Prostate gland (tissue), 2 donors: ENCODE results near the gene HECTD3. TPM values are rescaled to one million over a fixed set of nuclear protein-coding genes. Genes with fewer than 3 reads are reported as not detected.

ENCODE experiments used
- DNase-seq: peaks from one replicate; pipeline ENCODE4 v3.0.0-alpha.2; 2019; ENCODE audit warnings: low spot score
- H3K27ac ChIP-seq, 2 donors: fragments of 200-600 bp; sonication (generic); 2 replicates each; pipeline ENCODE4 v1.5.1; 2017 to 2019
- H3K27me3 ChIP-seq: fragments of 200-600 bp; sonication (generic); replicated peaks from 2 replicates; pipeline ENCODE4 v1.5.1; 2019; ENCODE audit not compliant: insufficient read depth
- H3K36me3 ChIP-seq, 2 donors: fragments of 200-600 bp; sonication (generic); 1 replicate in 1 of 2; 2 replicates in 1 of 2; pipeline versions ENCODE4 v1.5.1 to v1.8.1; 2017 to 2019
- H3K4me1 ChIP-seq: fragments of 200-600 bp; sonication (generic); replicated peaks from 2 replicates; pipeline ENCODE4 v1.5.1; 2019
- H3K4me3 ChIP-seq, 2 donors: fragments of 200-600 bp; sonication (generic); 2 replicates each; pipeline ENCODE4 v1.5.1; 2017 to 2019
- H3K9me3 ChIP-seq: fragments of 200-600 bp; sonication (generic); 2 replicates; pipeline ENCODE4 v1.5.1; 2017
- POLR2A ChIP-seq: fragments of 450-650 bp; IDR thresholded peaks from one replicate; pipeline ENCODE4 v1.6.1; 2016; ENCODE audit warnings: antibody characterized with exemption, mild to moderate bottlenecking
- POLR2AphosphoS5 ChIP-seq: sonication (generic); formaldehyde crosslinking; IDR thresholded peaks from one replicate; pipeline ENCODE4 v1.6.1; 2017; ENCODE audit warnings: antibody characterized with exemption
- WGBS: methylation state at CpG from one replicate; pipeline ENCODE4 v1.1.5; 2018; 5-methylcytosine and 5-hydroxymethylcytosine counted together
- intact Hi-C: fragments of 100-400 bp; cut with DNase I; formaldehyde crosslinking; loops from one replicate; pipeline ENCODE4 v1.14.2; 2022
- total RNA-seq, 2 donors: library from RNA; depleted of rRNA; stranded (reverse); fragments of >200 nt; gene quantifications; one replicate each; pipeline ENCODE4 v1.1.0, GENCODE V29; 2016
- TF ChIP-seq, protein P1 (sequence below), 4 experiments: fragments of 200-600 bp in 2 of 4; fragments of 450-650 bp in 2 of 4; sonication (generic) in 2 of 4; IDR thresholded peaks; 1 replicate in 3 of 4; 2 replicates in 1 of 4; pipeline ENCODE4 v1.5.1; 2016 to 2019; ENCODE audit warnings: antibody characterized with exemption in 4 of 4, mild to moderate bottlenecking in 2 of 4, moderate library complexity in 2 of 4

Gene HECTD3
- total RNA-seq, 2 donors from 2014 or later, result 26.4 to 60.4 TPM

GRCh38 chr1:45009956-45010854 is 919 bp downstream of the HECTD3 start:
- Histone ChIP-seq H3K4me3 (peak overlapping the region; percentile 74 to 89), H3K27me3 (no peaks in the 10 kb centered on the region), H3K9me3 (no peaks in the 10 kb centered on the region), H3K27ac (peak overlapping the region; percentile 71 to 75), H3K4me1 (peaks cover 16% of the 10 kb centered on the region), H3K36me3 (peaks cover 11 to 16% of the 10 kb centered on the region in 2 donors)
- DNase-seq, result no peak
- 14% methylated on average over 36 of the region's 41 CpGs for WGBS
- intact Hi-C loops, result loop anchor here (5.0 kb wide), 3 partner anchors 173 to 482 kb away; partner anchors contain the start of genes RPS8 and TESK2
- TF ChIP-seq, protein P1, sequence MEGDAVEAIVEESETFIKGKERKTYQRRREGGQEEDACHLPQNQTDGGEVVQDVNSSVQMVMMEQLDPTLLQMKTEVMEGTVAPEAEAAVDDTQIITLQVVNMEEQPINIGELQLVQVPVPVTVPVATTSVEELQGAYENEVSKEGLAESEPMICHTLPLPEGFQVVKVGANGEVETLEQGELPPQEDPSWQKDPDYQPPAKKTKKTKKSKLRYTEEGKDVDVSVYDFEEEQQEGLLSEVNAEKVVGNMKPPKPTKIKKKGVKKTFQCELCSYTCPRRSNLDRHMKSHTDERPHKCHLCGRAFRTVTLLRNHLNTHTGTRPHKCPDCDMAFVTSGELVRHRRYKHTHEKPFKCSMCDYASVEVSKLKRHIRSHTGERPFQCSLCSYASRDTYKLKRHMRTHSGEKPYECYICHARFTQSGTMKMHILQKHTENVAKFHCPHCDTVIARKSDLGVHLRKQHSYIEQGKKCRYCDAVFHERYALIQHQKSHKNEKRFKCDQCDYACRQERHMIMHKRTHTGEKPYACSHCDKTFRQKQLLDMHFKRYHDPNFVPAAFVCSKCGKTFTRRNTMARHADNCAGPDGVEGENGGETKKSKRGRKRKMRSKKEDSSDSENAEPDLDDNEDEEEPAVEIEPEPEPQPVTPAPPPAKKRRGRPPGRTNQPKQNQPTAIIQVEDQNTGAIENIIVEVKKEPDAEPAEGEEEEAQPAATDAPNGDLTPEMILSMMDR (IDR thresholded peaks at IDR 0.05), result no peak
- TF ChIP-seq POLR2AphosphoS5 (no peak), POLR2A (no peak)

DNA sequence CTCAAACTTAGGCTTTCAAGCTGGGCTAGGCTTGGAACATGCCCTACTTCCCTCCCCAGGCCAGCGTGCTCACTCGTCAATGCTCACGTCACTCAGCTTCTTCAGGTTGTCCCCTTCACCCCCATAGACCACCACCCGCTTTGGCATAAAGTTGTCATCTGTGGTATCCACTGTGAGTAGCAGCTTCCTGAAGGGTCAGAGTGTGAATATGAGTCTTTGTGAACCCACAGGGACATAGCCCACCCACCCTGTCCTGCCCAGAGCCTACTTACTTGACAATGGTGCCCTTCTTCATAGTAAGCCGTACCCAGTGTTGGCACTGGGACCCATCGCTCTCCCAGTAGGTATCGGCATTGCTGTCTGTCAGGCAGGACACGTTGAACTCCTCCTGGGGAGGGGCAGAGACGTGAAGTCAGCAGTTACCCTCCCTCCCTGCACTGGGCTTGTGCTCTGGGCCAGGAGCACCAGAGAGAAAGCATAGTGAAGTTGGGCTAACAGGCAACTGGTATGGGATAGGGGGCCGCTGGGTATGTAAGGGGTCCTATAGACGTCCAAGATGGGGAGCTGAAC is 1.7 kb downstream of the HECTD3 start:
- no peaks in the 10 kb centered on the region for H3K9me3 ChIP-seq
- TF ChIP-seq POLR2AphosphoS5 (no peak), POLR2A (no peak)
- TF ChIP-seq, protein P1 (IDR thresholded peaks at IDR 0.05), result no peak
- peaks cover 11 to 22% of the 10 kb centered on the region in 2 donors for H3K36me3 ChIP-seq
- H3K4me1 ChIP-seq, result peaks cover 16% of the 10 kb centered on the region
- WGBS, result 91% methylated on average over 11 of the region's 11 CpGs
- intact Hi-C loops, result no loop called here
- DNase-seq, result no peak
- H3K4me3 ChIP-seq, result peak overlapping the region in 1 of 2 donors; percentile 74
- H3K27ac ChIP-seq, result no peak overlapping the region
- H3K27me3 ChIP-seq, result no peaks in the 10 kb centered on the region

DNA sequence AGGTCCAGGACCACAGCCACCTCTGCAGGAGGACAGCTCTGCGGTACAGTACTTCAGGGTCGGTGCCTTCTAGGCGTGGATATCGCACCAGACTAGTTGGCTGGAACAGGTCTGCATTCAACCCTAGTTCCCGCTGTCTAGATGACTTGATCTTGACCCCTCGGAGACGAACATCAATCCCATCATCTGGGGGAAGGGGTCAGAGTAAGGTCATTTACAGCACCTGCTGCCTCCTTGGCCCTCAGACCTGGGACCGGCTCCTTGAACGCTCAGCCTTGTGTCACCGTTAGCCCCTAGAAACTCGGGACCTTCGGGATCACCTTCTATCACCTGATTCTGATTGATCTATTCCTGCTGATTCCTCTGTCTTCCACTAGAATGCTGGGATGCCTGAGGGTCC is 2.6 kb downstream of the HECTD3 start:
- TF ChIP-seq POLR2AphosphoS5 (no peak), POLR2A (no peak)
- TF ChIP-seq, protein P1 (IDR thresholded peaks at IDR 0.05), result no peak
- Histone ChIP-seq H3K4me3 (no peak overlapping the region), H3K36me3 (peaks cover 14 to 31% of the 10 kb centered on the region in 2 donors), H3K27ac (no peak overlapping the region), H3K27me3 (no peaks in the 10 kb centered on the region), H3K4me1 (peaks cover 16% of the 10 kb centered on the region), H3K9me3 (no peaks in the 10 kb centered on the region)
- no peak for DNase-seq
- intact Hi-C loops, result no loop called here
- WGBS, result 95% methylated on average over 12 of the region's 12 CpGs

DNA sequence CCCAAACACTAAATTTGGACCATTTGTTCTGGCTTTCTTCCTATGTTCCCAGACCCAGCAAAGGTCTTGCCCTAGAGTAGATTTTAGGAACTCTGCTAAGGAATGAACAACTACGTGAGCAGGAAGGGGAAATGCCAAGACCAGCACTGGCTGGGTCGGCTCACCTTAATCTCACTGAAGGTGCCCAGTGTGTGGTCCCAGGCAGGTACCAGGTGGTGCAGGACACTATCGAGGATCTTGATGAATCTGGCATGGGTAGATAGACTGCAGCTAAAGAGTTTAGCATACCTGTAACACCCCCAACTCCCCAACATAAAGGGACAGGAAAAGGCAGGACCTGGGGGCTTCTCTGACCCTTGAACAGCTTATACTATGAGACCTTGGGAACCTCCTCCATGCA is 3.0 kb downstream of the HECTD3 start:
- 91% methylated on average over 3 of the region's 3 CpGs for WGBS
- TF ChIP-seq POLR2A, result no peak
- no peak for TF ChIP-seq POLR2AphosphoS5
- TF ChIP-seq, protein P1 (IDR thresholded peaks at IDR 0.05), result no peak
- no peak for DNase-seq
- H3K27me3 ChIP-seq, result no peaks in the 10 kb centered on the region
- H3K4me3 ChIP-seq, result no peak overlapping the region
- peaks cover 15 to 35% of the 10 kb centered on the region in 2 donors for H3K36me3 ChIP-seq
- peaks cover 16% of the 10 kb centered on the region for H3K4me1 ChIP-seq
- no peaks in the 10 kb centered on the region for H3K9me3 ChIP-seq
- no peak overlapping the region for H3K27ac ChIP-seq
- intact Hi-C loops, result no loop called here
